B cell (primary cell): ENCODE data around the gene AGPAT1.

Experiments used
- EZH2 ChIP-seq: IDR thresholded peaks from 2 replicates; pipeline ENCODE4 v1.6.1; 2012; ENCODE audit warnings: borderline replicate concordance, low read depth, mild to moderate bottlenecking, moderate library complexity, low read length; ENCODE audit not compliant: insufficient read depth, poor library complexity, severe bottlenecking
- TF ChIP-seq, protein P1 (sequence below): fragments of 200-600 bp; IDR thresholded peaks from one replicate; pipeline ENCODE4 v1.8.0; 2022; ENCODE audit warnings: antibody characterized with exemption, mild to moderate bottlenecking

DNA sequence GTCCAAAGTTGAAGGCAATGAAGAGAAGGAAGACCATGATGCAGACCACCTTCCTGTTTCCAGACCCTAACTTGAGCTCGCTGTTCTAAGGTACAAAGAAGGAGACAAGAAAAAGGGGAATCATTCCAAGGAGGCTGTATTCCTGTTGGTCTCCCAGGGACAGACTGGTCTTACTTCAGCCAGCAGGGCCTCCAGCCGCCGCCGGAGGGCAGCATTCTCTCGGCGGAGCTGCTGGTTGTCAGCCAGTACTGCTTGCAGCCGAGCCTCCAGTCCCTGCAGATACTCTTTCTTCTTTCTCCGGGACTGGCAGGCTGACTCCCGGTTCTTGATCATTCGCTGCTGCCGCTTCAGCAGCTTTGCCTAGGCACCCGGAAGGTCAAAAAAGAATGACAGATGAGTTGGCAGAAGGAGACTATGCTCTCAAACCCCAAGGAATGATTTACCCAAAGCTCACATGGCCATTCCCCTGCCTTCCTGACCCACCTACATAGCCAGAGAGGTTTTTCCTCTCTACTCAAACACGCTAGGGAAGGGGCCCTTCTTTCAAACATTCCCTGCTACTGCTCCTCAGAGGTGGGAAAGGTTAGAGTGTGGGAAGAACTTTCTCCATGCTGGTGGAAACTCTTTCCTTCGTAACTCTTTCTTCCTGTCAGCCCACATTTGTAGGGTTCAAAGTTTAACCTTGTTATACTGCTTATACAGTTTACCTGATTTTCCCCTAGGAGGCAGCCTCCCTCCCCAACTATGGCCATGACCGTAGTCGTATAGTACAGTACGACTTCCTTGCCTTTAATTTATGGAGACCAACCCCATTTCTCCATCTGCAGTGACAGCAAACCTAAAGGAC lies 56.9 kb downstream of the AGPAT1 start:
- TF ChIP-seq, protein P1, sequence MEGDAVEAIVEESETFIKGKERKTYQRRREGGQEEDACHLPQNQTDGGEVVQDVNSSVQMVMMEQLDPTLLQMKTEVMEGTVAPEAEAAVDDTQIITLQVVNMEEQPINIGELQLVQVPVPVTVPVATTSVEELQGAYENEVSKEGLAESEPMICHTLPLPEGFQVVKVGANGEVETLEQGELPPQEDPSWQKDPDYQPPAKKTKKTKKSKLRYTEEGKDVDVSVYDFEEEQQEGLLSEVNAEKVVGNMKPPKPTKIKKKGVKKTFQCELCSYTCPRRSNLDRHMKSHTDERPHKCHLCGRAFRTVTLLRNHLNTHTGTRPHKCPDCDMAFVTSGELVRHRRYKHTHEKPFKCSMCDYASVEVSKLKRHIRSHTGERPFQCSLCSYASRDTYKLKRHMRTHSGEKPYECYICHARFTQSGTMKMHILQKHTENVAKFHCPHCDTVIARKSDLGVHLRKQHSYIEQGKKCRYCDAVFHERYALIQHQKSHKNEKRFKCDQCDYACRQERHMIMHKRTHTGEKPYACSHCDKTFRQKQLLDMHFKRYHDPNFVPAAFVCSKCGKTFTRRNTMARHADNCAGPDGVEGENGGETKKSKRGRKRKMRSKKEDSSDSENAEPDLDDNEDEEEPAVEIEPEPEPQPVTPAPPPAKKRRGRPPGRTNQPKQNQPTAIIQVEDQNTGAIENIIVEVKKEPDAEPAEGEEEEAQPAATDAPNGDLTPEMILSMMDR = peak; percentile 95
- no peak for TF ChIP-seq EZH2
